MM.1S (cell line): ENCODE data around the gene ESR2.

ENCODE experiments used
- DNase-seq: peaks from one replicate; pipeline ENCODE4 v3.0.0-alpha.2; 2015
- H2AFZ ChIP-seq: fragments of 300-600 bp; sonication (generic); 2 replicates; pipeline ENCODE4 v1.6.0; 2016; ENCODE audit warnings: antibody characterized with exemption, low read length
- H3F3A ChIP-seq: fragments of 300-600 bp; sonication (generic); 2 replicates; pipeline ENCODE4 v1.6.1; 2016; ENCODE audit warnings: mild to moderate bottlenecking, antibody characterized with exemption, low read length, moderate library complexity, mixed read lengths; ENCODE audit not compliant: insufficient read depth
- H3K27ac ChIP-seq: fragments of 300-600 bp; sonication (generic); 2 replicates; pipeline ENCODE4 v1.5.1; 2016; ENCODE audit warnings: mild to moderate bottlenecking, low read length
- H3K27me3 ChIP-seq: fragments of 300-600 bp; sonication (generic); replicated peaks from 2 replicates; pipeline ENCODE4 v1.6.0; 2016; ENCODE audit warnings: low read length; ENCODE audit not compliant: insufficient read depth
- H3K36me3 ChIP-seq: fragments of 300-600 bp; sonication (generic); replicated peaks from 2 replicates; pipeline ENCODE4 v1.6.1; 2016; ENCODE audit warnings: mild to moderate bottlenecking, low read length, mixed read lengths; ENCODE audit not compliant: insufficient read depth
- H3K4me1 ChIP-seq: fragments of 300-600 bp; sonication (generic); 2 replicates; pipeline ENCODE4 v1.6.1; 2016; ENCODE audit warnings: low read length, mixed read lengths
- H3K4me2 ChIP-seq: fragments of 300-600 bp; sonication (generic); 2 replicates; pipeline ENCODE4 v1.6.0; 2016; ENCODE audit warnings: low read depth, low read length
- H3K4me3 ChIP-seq: fragments of 300-600 bp; sonication (generic); 2 replicates; pipeline ENCODE4 v1.5.1; 2016; ENCODE audit warnings: low read length, mixed read lengths
- H3K79me2 ChIP-seq: fragments of 300-600 bp; sonication (generic); 2 replicates; pipeline ENCODE4 v1.6.1; 2016; ENCODE audit warnings: mixed run types, low read length, mixed read lengths
- H3K9ac ChIP-seq: fragments of 300-600 bp; sonication (generic); 2 replicates; pipeline ENCODE4 v1.6.1; 2016; ENCODE audit warnings: low read length, mixed read lengths
- H3K9me2 ChIP-seq: fragments of 300-600 bp; sonication (generic); replicated peaks from 2 replicates; pipeline ENCODE4 v1.6.1; 2016; ENCODE audit warnings: mild to moderate bottlenecking, low read length, mixed read lengths; ENCODE audit not compliant: insufficient read depth
- H3K9me3 ChIP-seq: fragments of 300-600 bp; sonication (generic); replicated peaks from 2 replicates; pipeline ENCODE4 v1.6.1; 2016; ENCODE audit warnings: mild to moderate bottlenecking, low read length, mixed read lengths; ENCODE audit not compliant: insufficient read depth
- H4K20me1 ChIP-seq: fragments of 300-600 bp; sonication (generic); 2 replicates; pipeline ENCODE4 v1.6.1; 2016; ENCODE audit warnings: mild to moderate bottlenecking, low read length, moderate library complexity, mixed read lengths; ENCODE audit not compliant: insufficient read depth
- CTCF ChIP-seq: fragments of 300-600 bp; sonication (generic); IDR thresholded peaks from 2 replicates; pipeline ENCODE4 v1.5.1; 2016; ENCODE audit warnings: antibody characterized with exemption, low read length, mixed read lengths
- EZH2 ChIP-seq: fragments of 300-600 bp; sonication (generic); optimal IDR thresholded peaks from 2 replicates; pipeline ENCODE3; 2017; ENCODE audit warnings: low read depth, mild to moderate bottlenecking, antibody characterized with exemption, low read length, mixed read lengths
- EZH2phosphoT487 ChIP-seq: fragments of 300-600 bp; sonication (generic); IDR thresholded peaks from 2 replicates; pipeline ENCODE4 v1.6.1; 2018; ENCODE audit warnings: antibody characterized with exemption, low read length

The ESR2 gene

GRCh38 chr14:64200170-64200569, 94.0 kb downstream of the ESR2 start:
- H2AFZ ChIP-seq: no peak overlapping the region
- no peaks in the 10 kb centered on the region for H3K27me3 ChIP-seq
- DNase-seq: no peak
- no peaks in the 10 kb centered on the region for H3K79me2 ChIP-seq
- no peak overlapping the region for H3K27ac ChIP-seq
- no peaks in the 10 kb centered on the region for H4K20me1 ChIP-seq
- no peaks in the 10 kb centered on the region for H3K36me3 ChIP-seq
- H3K9ac ChIP-seq: no peak overlapping the region
- no peak overlapping the region for H3K4me3 ChIP-seq
- no peaks in the 10 kb centered on the region for H3K9me3 ChIP-seq
- peaks cover 24% of the 10 kb centered on the region for H3K4me1 ChIP-seq
- no peak for TF ChIP-seq EZH2phosphoT487
- TF ChIP-seq CTCF: no peak
- TF ChIP-seq EZH2: no peak
- peaks cover 15% of the 10 kb centered on the region for H3F3A ChIP-seq
- H3K9me2 ChIP-seq: no peaks in the 10 kb centered on the region
- H3K4me2 ChIP-seq: no peak overlapping the region

- no peaks in the 10 kb centered on the region for H3K27me3 ChIP-seq
- H3K79me2 ChIP-seq: no peaks in the 10 kb centered on the region
- H3K27ac ChIP-seq: no peak overlapping the region
- H3K4me1 ChIP-seq: peaks cover 25% of the 10 kb centered on the region
- no peaks in the 10 kb centered on the region for H3K9me3 ChIP-seq
- H3F3A ChIP-seq: peaks cover 6% of the 10 kb centered on the region
- TF ChIP-seq EZH2phosphoT487 (no peak), CTCF (no peak), EZH2 (no peak)
- H4K20me1 ChIP-seq: no peaks in the 10 kb centered on the region
- no peak overlapping the region for H2AFZ ChIP-seq
- no peak overlapping the region for H3K4me3 ChIP-seq
- no peak overlapping the region for H3K9ac ChIP-seq
- no peaks in the 10 kb centered on the region for H3K9me2 ChIP-seq
- no peak for DNase-seq
- H3K36me3 ChIP-seq: no peaks in the 10 kb centered on the region
- no peak overlapping the region for H3K4me2 ChIP-seq
Measured at GRCh38 chr14:64198486-64198885, 95.7 kb downstream of the ESR2 start.

GRCh38 chr14:64197996-64198395, 96.2 kb downstream of the ESR2 start:
- Histone ChIP-seq H3K4me1 (peaks cover 22% of the 10 kb centered on the region), H3K36me3 (no peaks in the 10 kb centered on the region), H3K27me3 (no peaks in the 10 kb centered on the region), H3K4me2 (no peak overlapping the region), H3K9ac (no peak overlapping the region), H2AFZ (no peak overlapping the region), H3K4me3 (no peak overlapping the region), H3K9me2 (no peaks in the 10 kb centered on the region), H3F3A (peaks cover 5% of the 10 kb centered on the region), H3K79me2 (no peaks in the 10 kb centered on the region), H3K9me3 (no peaks in the 10 kb centered on the region), H4K20me1 (no peaks in the 10 kb centered on the region), H3K27ac (no peak overlapping the region)
- no peak for DNase-seq
- no peak for TF ChIP-seq EZH2phosphoT487
- TF ChIP-seq CTCF: no peak
- no peak for TF ChIP-seq EZH2
